Lung (tissue), 12 donors: ENCODE data around the gene TRIM14. TPM values are rescaled to one million over a fixed set of nuclear protein-coding genes. Genes with fewer than 3 reads are reported as not detected.

Experiments used
- ATAC-seq: fragments of 200-7000 bp; cut with Tn5 transposase; one replicate; pipeline ENCODE4 v1.9.1; 2020; ENCODE audit warnings: moderate number of reproducible peaks; ENCODE audit not compliant: insufficient read depth, low FRiP score
- DNase-seq, 3 donors: peaks; one replicate each; pipeline ENCODE4 v3.0.0-alpha.2; 2013 to 2017
- H3K27ac ChIP-seq, 2 donors: one replicate each; pipeline ENCODE4 v1.5.1; 2013; ENCODE audit warnings: mild to moderate bottlenecking in 2 of 2, moderate library complexity in 2 of 2, control low read depth in 1 of 2, inconsistent platforms in 1 of 2, low read depth in 1 of 2, low read length in 1 of 2
- H3K27me3 ChIP-seq, 3 donors: one replicate each; pipeline ENCODE4 v1.5.1; 2013; ENCODE audit warnings: low read length in 2 of 3; ENCODE audit not compliant: control insufficient read depth in 3 of 3, insufficient read depth in 3 of 3
- H3K36me3 ChIP-seq, 4 donors: one replicate each; pipeline ENCODE4 v1.5.1; 2013; ENCODE audit warnings: low read length in 4 of 4, mild to moderate bottlenecking in 1 of 4, moderate library complexity in 1 of 4; ENCODE audit not compliant: control insufficient read depth in 4 of 4, insufficient read depth in 4 of 4
- H3K4me1 ChIP-seq, 5 donors: one replicate each; pipeline ENCODE4 v1.5.1; 2013; ENCODE audit warnings: low read length in 5 of 5, mild to moderate bottlenecking in 2 of 5, moderate library complexity in 1 of 5; ENCODE audit not compliant: control insufficient read depth in 5 of 5, insufficient read depth in 5 of 5
- H3K4me3 ChIP-seq: one replicate; pipeline ENCODE4 v1.5.1; 2013; ENCODE audit warnings: mild to moderate bottlenecking, control low read depth, moderate library complexity
- H3K9ac ChIP-seq, 2 donors: one replicate each; pipeline ENCODE4 v1.5.1; 2013; ENCODE audit warnings: low read length in 2 of 2, control low read depth in 1 of 2; ENCODE audit not compliant: insufficient read depth in 1 of 2
- H3K9me3 ChIP-seq, 4 donors: one replicate each; pipeline ENCODE4 v1.5.1; 2013; ENCODE audit warnings: low read length in 3 of 4, mild to moderate bottlenecking in 1 of 4, moderate library complexity in 1 of 4; ENCODE audit not compliant: control insufficient read depth in 4 of 4, insufficient read depth in 3 of 4
- WGBS, 2 donors: extraction: QIAGEN DNeasy Blood & Tissue Kit; methylation state at CpG; one replicate each; pipeline ENCODE4 v1.1.7; 2013; 5-methylcytosine and 5-hydroxymethylcytosine counted together
- polyA plus RNA-seq, 2 donors: library from polyadenylated mRNA; stranded (reverse); fragments of 200-250 nt; gene quantifications; one replicate each; pipeline ENCODE4 v1.2.1, GENCODE V29; 2013
- total RNA-seq, 2 donors: library from RNA; depleted of rRNA in 1 of 2; stranded (reverse); fragments of >200 nt in 1 of 2; gene quantifications; one replicate each; pipeline ENCODE4 v1.2.1, GENCODE V29; 2014 to 2021
- TF ChIP-seq, protein P1 (sequence below): IDR thresholded peaks from 2 replicates; pipeline ENCODE4 v1.5.1; 2012; ENCODE audit warnings: mild to moderate bottlenecking; ENCODE audit errors: control extremely low read depth, extremely low read depth
- donor health status: control.
- donor health status: control.
- donor health status: Bipolar disorder and iron deficiency.
- donor health status: healthy.
- donor health status: DM: yes; HTN: yes; CAD: no.

TRIM14 gene
- total and polyA plus RNA-seq, 4 donors: 5.0 to 42.7 (median 12.1) TPM

- Histone ChIP-seq H3K4me1 (peaks cover 0 to 7% (median 0%) of the 10 kb centered on the region in 5 donors), H3K9ac (no peak overlapping the region), H3K4me3 (no peak overlapping the region), H3K27me3 (no peaks in the 10 kb centered on the region), H3K9me3 (peaks cover 0 to 4% (median 1%) of the 10 kb centered on the region in 4 donors), H3K36me3 (peaks cover 0 to 13% (median 4%) of the 10 kb centered on the region in 4 donors), H3K27ac (peak overlapping the region in 1 of 2 donors; percentile 79)
- no peak for DNase-seq
- TF ChIP-seq, protein P1, sequence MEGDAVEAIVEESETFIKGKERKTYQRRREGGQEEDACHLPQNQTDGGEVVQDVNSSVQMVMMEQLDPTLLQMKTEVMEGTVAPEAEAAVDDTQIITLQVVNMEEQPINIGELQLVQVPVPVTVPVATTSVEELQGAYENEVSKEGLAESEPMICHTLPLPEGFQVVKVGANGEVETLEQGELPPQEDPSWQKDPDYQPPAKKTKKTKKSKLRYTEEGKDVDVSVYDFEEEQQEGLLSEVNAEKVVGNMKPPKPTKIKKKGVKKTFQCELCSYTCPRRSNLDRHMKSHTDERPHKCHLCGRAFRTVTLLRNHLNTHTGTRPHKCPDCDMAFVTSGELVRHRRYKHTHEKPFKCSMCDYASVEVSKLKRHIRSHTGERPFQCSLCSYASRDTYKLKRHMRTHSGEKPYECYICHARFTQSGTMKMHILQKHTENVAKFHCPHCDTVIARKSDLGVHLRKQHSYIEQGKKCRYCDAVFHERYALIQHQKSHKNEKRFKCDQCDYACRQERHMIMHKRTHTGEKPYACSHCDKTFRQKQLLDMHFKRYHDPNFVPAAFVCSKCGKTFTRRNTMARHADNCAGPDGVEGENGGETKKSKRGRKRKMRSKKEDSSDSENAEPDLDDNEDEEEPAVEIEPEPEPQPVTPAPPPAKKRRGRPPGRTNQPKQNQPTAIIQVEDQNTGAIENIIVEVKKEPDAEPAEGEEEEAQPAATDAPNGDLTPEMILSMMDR: no peak
- 55 to 62% methylated on average over 3 of the region's 3 CpGs for WGBS, 2 donors
- ATAC-seq: no peak
Measured at GRCh38 chr9:98109052-98109451, 10.0 kb downstream of the TRIM14 start.

DNA sequence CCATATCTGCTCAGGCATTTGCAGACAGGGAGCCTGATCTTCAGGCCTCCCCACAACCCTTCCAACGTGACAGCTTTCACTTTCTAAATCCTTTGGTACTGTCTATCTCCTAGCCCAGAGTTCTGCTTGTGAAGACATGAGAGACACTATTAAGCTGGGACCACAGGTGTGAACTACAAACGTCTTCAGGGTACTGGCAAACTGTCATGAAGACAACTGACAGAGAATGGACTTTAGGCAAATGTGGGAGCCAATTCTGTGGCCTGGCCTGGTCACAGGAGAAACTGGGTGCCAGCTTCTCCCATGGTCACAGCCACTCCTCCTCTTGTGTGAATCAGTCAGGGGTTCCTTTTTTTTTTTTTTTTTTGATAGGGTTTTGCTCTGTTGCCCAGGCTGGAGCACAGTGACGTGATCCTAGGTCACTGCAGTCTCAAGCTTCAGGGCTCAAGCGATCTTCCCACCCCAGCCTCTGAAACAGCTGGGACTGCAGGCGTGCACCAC, 10.4 kb downstream of the TRIM14 start:
- H3K36me3 ChIP-seq: peaks cover 0 to 13% (median 4%) of the 10 kb centered on the region in 4 donors
- ATAC-seq: peak; percentile 51
- H3K27ac ChIP-seq: peak overlapping the region in 1 of 2 donors; percentile 76

GRCh38 chr9:98107926-98108325, 11.1 kb downstream of the TRIM14 start:
- ATAC-seq: no peak
- TF ChIP-seq, protein P1: no peak
- Histone ChIP-seq H3K4me1 (peaks cover 0 to 7% (median 0%) of the 10 kb centered on the region in 5 donors), H3K4me3 (no peak overlapping the region), H3K9ac (no peak overlapping the region), H3K27ac (no peak overlapping the region), H3K27me3 (no peaks in the 10 kb centered on the region), H3K36me3 (peaks cover 0 to 13% (median 4%) of the 10 kb centered on the region in 4 donors), H3K9me3 (peaks cover 0 to 4% (median 1%) of the 10 kb centered on the region in 4 donors)
- WGBS, 2 donors: 90 to 91% methylated on average over 2 of the region's 2 CpGs
- DNase-seq: no peak

More for the DNA sequence above, 10.4 kb downstream of the TRIM14 start:
- Histone ChIP-seq H3K9me3 (peaks cover 0 to 4% (median 1%) of the 10 kb centered on the region in 4 donors), H3K4me1 (peaks cover 0 to 7% (median 0%) of the 10 kb centered on the region in 5 donors), H3K4me3 (no peak overlapping the region), H3K9ac (no peak overlapping the region), H3K27me3 (no peaks in the 10 kb centered on the region)
- WGBS, 2 donors: 59 to 68% methylated on average over 5 of the region's 5 CpGs
- no peak for DNase-seq
- TF ChIP-seq, protein P1: no peak

DNA sequence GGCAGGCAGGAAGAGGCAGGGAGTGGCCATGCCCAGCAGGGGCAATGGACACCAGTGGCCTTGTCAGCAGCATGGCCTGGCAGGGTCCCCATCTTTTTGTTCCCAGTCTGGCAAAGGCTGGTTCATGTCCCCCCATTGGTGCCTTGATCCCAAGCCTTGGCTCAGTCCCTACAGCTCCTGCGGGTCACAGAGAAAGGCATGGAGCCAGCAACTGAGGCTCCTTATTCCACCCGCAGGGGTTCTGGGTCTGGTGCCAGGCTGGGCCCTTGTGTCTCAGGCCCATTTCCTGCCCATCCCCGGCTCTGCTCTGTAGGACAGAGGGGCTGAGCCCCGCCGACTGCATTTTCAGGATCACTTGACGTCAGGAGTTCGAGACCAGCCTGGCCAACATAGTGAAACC, 14.0 kb downstream of the TRIM14 start:
- peaks cover 0 to 9% (median 0%) of the 10 kb centered on the region in 5 donors for H3K4me1 ChIP-seq
- DNase-seq: no peak
- ATAC-seq: no peak

More for the DNA sequence above, 14.0 kb downstream of the TRIM14 start:
- Histone ChIP-seq H3K9ac (no peak overlapping the region), H3K27ac (peak overlapping the region in 1 of 2 donors; percentile 45), H3K4me3 (no peak overlapping the region), H3K9me3 (peaks cover 0 to 4% (median 1%) of the 10 kb centered on the region in 4 donors), H3K36me3 (peaks cover 0 to 13% (median 4%) of the 10 kb centered on the region in 4 donors), H3K27me3 (no peaks in the 10 kb centered on the region)
- TF ChIP-seq, protein P1: no peak
- 97% methylated on average over 7 of the region's 7 CpGs for WGBS, 2 donors
